H9 (cell line): ENCODE data around the gene MED31. TPM values are rescaled to one million over a fixed set of nuclear protein-coding genes. Genes with fewer than 3 reads are reported as not detected.

Source experiments
- DNase-seq: peaks from one replicate; pipeline ENCODE4 v3.0.0-alpha.2; 2017
- H2AFZ ChIP-seq: one replicate; pipeline ENCODE4 v1.6.1; 2013; ENCODE audit warnings: mild to moderate bottlenecking, low read length, control low read depth, moderate library complexity
- H2AK5ac ChIP-seq: 2 replicates; pipeline ENCODE4 v1.6.1; 2013; ENCODE audit warnings: low read length, control low read depth, mixed read lengths; ENCODE audit not compliant: insufficient read length
- H2BK120ac ChIP-seq: one replicate; pipeline ENCODE4 v1.6.1; 2013; ENCODE audit warnings: low read depth, mild to moderate bottlenecking, low read length, control low read depth, inconsistent platforms; ENCODE audit not compliant: poor library complexity, severe bottlenecking
- H2BK12ac ChIP-seq: 2 replicates; pipeline ENCODE4 v1.6.1; 2013; ENCODE audit warnings: low read length, control low read depth, mixed read lengths, low read depth; ENCODE audit not compliant: insufficient read length
- H2BK15ac ChIP-seq: 2 replicates; pipeline ENCODE4 v1.6.1; 2013; ENCODE audit warnings: low read depth, low read length, control low read depth
- H2BK20ac ChIP-seq: one replicate; pipeline ENCODE4 v1.6.1; 2013; ENCODE audit warnings: low read depth, mild to moderate bottlenecking, low read length, control low read depth, inconsistent platforms; ENCODE audit not compliant: poor library complexity, severe bottlenecking
- H2BK5ac ChIP-seq: 2 replicates; pipeline ENCODE4 v1.6.1; 2013; ENCODE audit warnings: low read length, control low read depth, mixed read lengths; ENCODE audit not compliant: insufficient read length
- H3K14ac ChIP-seq: 2 replicates; pipeline ENCODE4 v1.6.1; 2013; ENCODE audit warnings: low read length, control low read depth; ENCODE audit not compliant: insufficient read depth
- H3K18ac ChIP-seq: 2 replicates; pipeline ENCODE4 v1.6.1; 2013; ENCODE audit warnings: low read depth, mild to moderate bottlenecking, mixed read lengths, low read length, control low read depth; ENCODE audit not compliant: insufficient read length
- H3K23ac ChIP-seq: 2 replicates; pipeline ENCODE4 v1.6.1; 2013; ENCODE audit warnings: low read length, control low read depth, mixed read lengths, low read depth; ENCODE audit not compliant: insufficient read length
- H3K23me2 ChIP-seq: 2 replicates; pipeline ENCODE4 v1.6.1; 2013; ENCODE audit warnings: low read depth, mild to moderate bottlenecking, mixed read lengths, low read length, control low read depth; ENCODE audit not compliant: insufficient read length, poor library complexity, severe bottlenecking
- H3K27ac ChIP-seq: 2 replicates; pipeline ENCODE4 v1.5.1; 2013; ENCODE audit warnings: low read length, control low read depth, mixed read lengths, low read depth; ENCODE audit not compliant: insufficient read length
- H3K27me3 ChIP-seq: 2 replicates; pipeline ENCODE4 v1.6.1; 2013; ENCODE audit warnings: low read length, control low read depth, inconsistent platforms; ENCODE audit not compliant: insufficient read depth
- H3K4ac ChIP-seq: 2 replicates; pipeline ENCODE4 v1.6.1; 2013; ENCODE audit warnings: low read depth, mild to moderate bottlenecking, control low read depth, inconsistent platforms, low read length, moderate library complexity
- H3K4me1 ChIP-seq: 2 replicates; pipeline ENCODE4 v1.6.1; 2013; ENCODE audit warnings: low read length, control low read depth, inconsistent platforms; ENCODE audit not compliant: insufficient read depth
- H3K4me2 ChIP-seq: 2 replicates; pipeline ENCODE4 v1.6.1; 2013; ENCODE audit warnings: low read length, control low read depth, mixed read lengths; ENCODE audit not compliant: insufficient read length, insufficient read depth
- H3K56ac ChIP-seq: 2 replicates; pipeline ENCODE4 v1.6.1; 2013; ENCODE audit warnings: low read depth, mild to moderate bottlenecking, mixed read lengths, low read length, control low read depth; ENCODE audit not compliant: insufficient read length
- H3K79me1 ChIP-seq: 2 replicates; pipeline ENCODE4 v1.6.1; 2013; ENCODE audit warnings: low read depth, mild to moderate bottlenecking, moderate library complexity, low read length, control low read depth, inconsistent platforms; ENCODE audit not compliant: insufficient read depth, poor library complexity, severe bottlenecking
- H3K79me2 ChIP-seq: 2 replicates; pipeline ENCODE4 v1.6.1; 2013; ENCODE audit warnings: low read length, control low read depth, inconsistent platforms; ENCODE audit not compliant: insufficient read depth
- H3K9ac ChIP-seq: 2 replicates; pipeline ENCODE4 v1.6.1; 2013; ENCODE audit warnings: low read length, control low read depth, mixed read lengths; ENCODE audit not compliant: insufficient read length; ENCODE audit errors: extremely low read depth
- H3K9me3 ChIP-seq: one replicate; pipeline ENCODE4 v1.6.1; 2013; ENCODE audit warnings: low read depth, low read length, inconsistent platforms; ENCODE audit not compliant: control insufficient read depth
- H3T11ph ChIP-seq: one replicate; pipeline ENCODE4 v1.6.1; 2013; ENCODE audit warnings: mild to moderate bottlenecking, low read length, control low read depth, inconsistent platforms
- H4K20me1 ChIP-seq: one replicate; pipeline ENCODE4 v1.6.1; 2013; ENCODE audit not compliant: control insufficient read depth, insufficient read length, insufficient read depth
- H4K5ac ChIP-seq: 2 replicates; pipeline ENCODE4 v1.6.1; 2013; ENCODE audit warnings: low read depth, mild to moderate bottlenecking, mixed read lengths, low read length, control low read depth; ENCODE audit not compliant: insufficient read length
- H4K8ac ChIP-seq: replicated peaks from 2 replicates; pipeline ENCODE4 v1.6.1; 2013; ENCODE audit warnings: low read length, control low read depth, mixed read lengths, low read depth; ENCODE audit not compliant: insufficient read length
- H4K91ac ChIP-seq: 2 replicates; pipeline ENCODE4 v1.6.1; 2013; ENCODE audit warnings: low read depth, mild to moderate bottlenecking, moderate library complexity, mixed read lengths, low read length, control low read depth; ENCODE audit not compliant: insufficient read length
- H3K27ac Mint-ChIP-seq, 3 experiments: 2 replicates in 2 of 3; 3 replicates in 1 of 3; pipeline ENCODE4 v1.8.0; 2020 to 2021; ENCODE audit warnings: mixed read lengths in 3 of 3, mild to moderate bottlenecking in 1 of 3, moderate library complexity in 1 of 3
- H3K27me3 Mint-ChIP-seq: 2 replicates; pipeline ENCODE4 v1.8.0; 2021; ENCODE audit warnings: low read depth, mild to moderate bottlenecking, moderate library complexity, mixed read lengths
- H3K36me3 Mint-ChIP-seq, 3 experiments: 2 replicates in 2 of 3; 3 replicates in 1 of 3; pipeline ENCODE4 v1.8.0; 2020 to 2021; ENCODE audit warnings: low read depth in 3 of 3, mixed read lengths in 3 of 3; ENCODE audit not compliant: insufficient read depth in 1 of 3
- H3K4me1 Mint-ChIP-seq, 2 experiments: 2 replicates each; pipeline ENCODE4 v1.8.0; 2020; ENCODE audit warnings: mixed read lengths in 2 of 2
- H3K4me3 Mint-ChIP-seq, 2 experiments: 2 replicates in 1 of 2; 3 replicates in 1 of 2; pipeline ENCODE4 v1.8.0; 2020 to 2021; ENCODE audit warnings: mild to moderate bottlenecking in 2 of 2, mixed read lengths in 2 of 2, moderate library complexity in 1 of 2
- H3K9me3 Mint-ChIP-seq, 2 experiments: 2 replicates in 1 of 2; 3 replicates in 1 of 2; pipeline ENCODE4 v1.8.0; 2020; ENCODE audit warnings: mild to moderate bottlenecking in 2 of 2, mixed read lengths in 2 of 2, moderate library complexity in 1 of 2
- WGBS: extraction: QIAGEN DNeasy Blood & Tissue Kit; methylation state at CpG from one replicate; pipeline ENCODE4 v1.1.7; 2013; ENCODE audit warnings: missing lambda C conversion rate, low lambda C conversion rate, mixed read lengths; ENCODE audit not compliant: insufficient read length; ENCODE audit errors: extremely low coverage; 5-methylcytosine and 5-hydroxymethylcytosine counted together
- total RNA-seq: library from RNA; stranded (reverse); gene quantifications from 2 replicates; pipeline ENCODE4 v1.2.1, GENCODE V29; 2021
- TF ChIP-seq, protein P1 (sequence below): fragments of 200-600 bp; sonication (generic); conservative IDR thresholded peaks from 3 replicates; pipeline ENCODE4 v1.8.0; 2021; ENCODE audit warnings: antibody characterized with exemption, mild to moderate bottlenecking

Gene MED31
- total RNA-seq, 1 experiment from 2014 or later: 11.8 TPM

DNA sequence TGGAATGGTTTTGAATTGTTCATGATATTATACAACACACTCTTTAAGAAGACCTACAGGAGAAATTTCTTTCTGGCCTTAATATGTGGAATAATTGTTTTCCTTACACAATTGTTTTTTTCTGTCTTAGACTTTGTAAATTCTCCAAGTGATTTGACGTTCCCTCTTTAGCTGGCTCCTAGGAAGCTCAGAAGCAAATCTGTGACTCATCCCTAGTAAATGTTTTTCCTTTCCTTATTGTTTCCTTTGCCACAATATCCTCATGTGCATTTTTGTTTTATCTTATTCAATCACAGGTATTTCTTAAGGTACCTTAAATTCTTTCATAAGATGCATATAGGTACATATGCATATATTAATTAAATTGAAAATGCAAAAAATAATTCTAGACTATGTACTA lies 24.4 kb downstream of the MED31 start:
- no CpG with 5 or more reads among the region's 1 CpG for WGBS
- no peak overlapping the region for H4K5ac ChIP-seq
- Mint-ChIP-seq H3K27me3 (no peaks in the 10 kb centered on the region), H3K4me1 (no peaks in the 10 kb centered on the region), H3K27ac (no peak overlapping the region), H3K9me3 (no peaks in the 10 kb centered on the region), H3K36me3 (peaks cover 7 to 69% (median 46%) of the 10 kb centered on the region in 3 experiments; a peak in 6 of 7 replicates), H3K4me3 (no peak overlapping the region)
- no peak overlapping the region for H2AK5ac ChIP-seq
- no peak overlapping the region for H3K56ac ChIP-seq
- no peaks in the 10 kb centered on the region for H3K79me2 ChIP-seq
- H3K4me2 ChIP-seq: no peak overlapping the region
- no peaks in the 10 kb centered on the region for H3K23me2 ChIP-seq
- peaks cover 3% of the 10 kb centered on the region for H3K79me1 ChIP-seq
- no peak overlapping the region for H3K18ac ChIP-seq
- H3K9ac ChIP-seq: no peak overlapping the region
- TF ChIP-seq, protein P1, sequence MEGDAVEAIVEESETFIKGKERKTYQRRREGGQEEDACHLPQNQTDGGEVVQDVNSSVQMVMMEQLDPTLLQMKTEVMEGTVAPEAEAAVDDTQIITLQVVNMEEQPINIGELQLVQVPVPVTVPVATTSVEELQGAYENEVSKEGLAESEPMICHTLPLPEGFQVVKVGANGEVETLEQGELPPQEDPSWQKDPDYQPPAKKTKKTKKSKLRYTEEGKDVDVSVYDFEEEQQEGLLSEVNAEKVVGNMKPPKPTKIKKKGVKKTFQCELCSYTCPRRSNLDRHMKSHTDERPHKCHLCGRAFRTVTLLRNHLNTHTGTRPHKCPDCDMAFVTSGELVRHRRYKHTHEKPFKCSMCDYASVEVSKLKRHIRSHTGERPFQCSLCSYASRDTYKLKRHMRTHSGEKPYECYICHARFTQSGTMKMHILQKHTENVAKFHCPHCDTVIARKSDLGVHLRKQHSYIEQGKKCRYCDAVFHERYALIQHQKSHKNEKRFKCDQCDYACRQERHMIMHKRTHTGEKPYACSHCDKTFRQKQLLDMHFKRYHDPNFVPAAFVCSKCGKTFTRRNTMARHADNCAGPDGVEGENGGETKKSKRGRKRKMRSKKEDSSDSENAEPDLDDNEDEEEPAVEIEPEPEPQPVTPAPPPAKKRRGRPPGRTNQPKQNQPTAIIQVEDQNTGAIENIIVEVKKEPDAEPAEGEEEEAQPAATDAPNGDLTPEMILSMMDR: no peak
- H3K4ac ChIP-seq: no peak overlapping the region
- DNase-seq: no peak
- H3K27ac ChIP-seq: no peak overlapping the region
- H3K23ac ChIP-seq: no peak overlapping the region
- H2AFZ ChIP-seq: no peak overlapping the region
- H4K91ac ChIP-seq: no peak overlapping the region
- no peak overlapping the region for H3K14ac ChIP-seq
- H2BK5ac ChIP-seq: no peak overlapping the region
- no peaks in the 10 kb centered on the region for H3K4me1 ChIP-seq
- no peak overlapping the region for H2BK15ac ChIP-seq
- H4K8ac ChIP-seq: no peak overlapping the region
- no peaks in the 10 kb centered on the region for H4K20me1 ChIP-seq
- no peak overlapping the region for H2BK12ac ChIP-seq
- H3K27me3 ChIP-seq: no peaks in the 10 kb centered on the region
- no peak overlapping the region for H2BK120ac ChIP-seq
- H3T11ph ChIP-seq: no peak overlapping the region
- H2BK20ac ChIP-seq: no peak overlapping the region
- no peaks in the 10 kb centered on the region for H3K9me3 ChIP-seq
